ENCODE data around the gene NOC3L.
A peak's percentile ranks its signal among the peaks of the same experiment; 100 is the strongest.
"Not testable (repeated sequence)": the region's sequence is repeated elsewhere in the genome, so short reads cannot be mapped to it uniquely, and the experiment has no call there.

NOC3L gene

DNA sequence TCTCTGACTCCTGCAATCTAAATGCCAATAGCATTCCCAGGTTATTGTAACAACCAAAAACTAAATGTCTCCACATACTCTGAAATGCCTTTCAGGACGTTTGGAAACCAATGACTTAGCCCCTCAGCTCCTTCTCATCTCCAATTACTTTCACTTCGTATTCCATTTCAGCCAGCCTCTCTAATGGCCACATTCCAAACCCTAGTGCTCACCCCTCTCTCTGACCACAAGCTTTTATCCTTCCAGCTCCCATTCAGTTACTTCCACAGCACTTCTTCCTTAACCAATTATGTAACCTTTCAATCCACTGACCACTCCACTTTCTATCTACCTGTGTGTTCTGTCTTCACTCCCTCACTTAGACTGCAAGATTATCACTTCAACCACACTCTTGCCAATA is 4.3 kb downstream of the NOC3L start:
- DNase-seq (ENCODE audit: low read depth), result no peak

DNA sequence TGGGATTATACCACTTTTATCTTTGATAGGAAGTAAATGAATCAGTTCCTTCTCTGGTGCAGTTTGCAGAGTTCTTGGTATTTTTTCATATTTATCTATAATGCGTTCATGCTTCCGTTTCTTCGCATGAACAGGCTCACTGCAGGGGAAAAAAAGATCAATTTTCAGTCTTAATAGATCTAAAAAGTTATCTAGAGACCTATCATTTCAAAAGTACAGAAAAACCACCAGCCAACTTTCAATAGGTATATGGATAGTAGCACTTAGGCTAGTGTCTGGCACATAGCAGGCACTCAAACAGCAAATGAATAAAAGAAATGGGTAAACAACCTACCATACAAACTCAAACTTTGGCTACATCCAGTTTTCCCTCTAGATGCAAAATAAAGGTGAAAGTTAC is 5.5 kb downstream of the NOC3L start:
- DNase-seq (ENCODE audit: low read depth), result no peak

DNA sequence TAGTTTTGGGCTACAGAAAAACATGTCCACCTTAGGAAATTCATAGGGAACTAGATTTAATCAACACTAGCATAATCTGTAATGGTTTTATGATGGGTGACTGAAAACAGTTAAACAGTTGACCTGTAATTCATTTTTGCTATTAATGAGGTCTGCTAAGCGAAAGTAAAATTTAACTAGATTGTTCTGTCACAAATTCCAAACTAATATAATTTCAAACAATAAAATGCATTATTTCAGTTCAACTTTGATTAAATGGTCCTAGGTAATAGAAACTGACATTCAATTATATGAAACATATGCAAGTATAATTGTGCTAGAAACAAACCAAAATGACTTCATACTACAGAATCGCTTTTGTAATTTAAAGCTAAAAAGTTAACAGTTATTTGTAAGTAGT is 6.9 kb downstream of the NOC3L start:
- no peak for DNase-seq (ENCODE audit: low read depth)

DNA sequence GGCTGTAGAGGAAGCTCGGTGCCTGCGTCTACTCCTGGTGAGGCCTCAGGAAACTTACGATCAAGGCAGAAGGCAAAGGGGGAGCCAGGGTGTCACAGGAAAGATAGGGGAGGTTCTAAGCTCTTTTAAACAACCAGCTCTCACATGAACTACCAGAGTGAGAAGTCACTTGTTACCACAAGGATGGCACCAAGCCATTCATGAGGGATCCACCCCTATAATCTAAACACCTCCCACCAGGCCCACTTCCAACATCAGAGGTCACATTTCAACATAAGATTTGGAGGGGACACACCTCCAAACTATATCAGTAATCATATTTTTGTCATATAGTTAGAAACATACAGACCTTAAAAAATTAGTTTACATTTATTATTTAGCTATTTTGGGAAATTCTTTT is 9.4 kb downstream of the NOC3L start:
- DNase-seq (ENCODE audit: low read depth), result no peak

DNA sequence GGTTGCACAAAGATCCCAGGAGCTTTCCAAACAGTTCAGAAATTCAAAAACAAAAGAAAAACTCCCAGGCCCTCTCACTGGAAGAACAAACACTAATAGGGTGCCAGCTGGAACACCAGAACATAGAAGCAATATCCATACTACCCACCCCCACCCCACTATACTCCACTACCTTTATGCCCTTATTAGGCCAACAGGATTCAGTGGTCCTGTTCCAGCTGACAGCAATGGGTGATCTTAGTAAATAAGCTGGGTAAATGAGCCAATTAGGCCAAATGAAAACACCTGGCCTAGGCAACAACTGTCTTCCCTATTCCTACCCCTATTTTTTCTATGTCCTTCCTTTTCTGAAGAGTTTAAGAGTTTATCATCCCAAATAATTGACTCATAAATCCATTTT is 11.7 kb downstream of the NOC3L start:
- no peak for DNase-seq (ENCODE audit: low read depth)

DNA sequence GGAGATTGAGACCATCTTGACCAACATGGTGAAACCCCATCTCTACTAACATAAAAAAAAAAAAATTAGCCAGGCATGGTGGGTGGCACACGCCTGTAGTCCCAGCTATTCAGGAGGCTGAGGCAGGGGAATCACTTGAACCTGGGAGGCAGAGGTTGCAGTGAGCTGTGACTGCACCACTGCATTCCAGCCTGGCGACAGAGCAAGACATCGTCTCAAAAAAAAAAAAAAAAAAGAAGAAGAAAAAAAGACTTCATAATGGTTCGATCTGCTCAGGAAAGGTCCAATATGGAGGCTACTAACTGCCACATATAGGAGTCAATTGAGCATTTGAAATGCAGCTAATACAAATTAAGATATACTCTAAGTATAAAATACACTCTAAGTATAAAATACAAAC is 12.2 kb downstream of the NOC3L start:
- DNase-seq (ENCODE audit: low read depth), result not testable (repeated sequence)

DNA sequence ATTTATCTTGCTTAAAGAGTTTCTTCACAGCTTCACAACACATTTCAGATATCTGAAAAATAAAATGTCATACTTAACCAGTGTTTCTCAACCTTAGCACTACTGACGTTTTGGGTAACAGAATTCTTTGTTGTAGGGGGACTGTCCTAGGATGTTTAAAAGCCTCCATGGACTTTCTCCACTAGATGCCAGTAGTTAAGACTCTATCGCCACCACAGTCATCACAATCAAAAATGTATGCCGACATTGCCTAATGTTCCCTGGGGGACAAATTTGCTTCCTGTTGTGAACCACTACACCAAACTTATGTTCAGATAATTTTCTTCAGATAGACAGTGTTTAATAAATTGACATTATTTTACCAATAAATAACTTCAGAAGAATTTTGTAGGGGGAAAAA is 13.4 kb downstream of the NOC3L start:
- no peak for DNase-seq (ENCODE audit: low read depth)

DNA sequence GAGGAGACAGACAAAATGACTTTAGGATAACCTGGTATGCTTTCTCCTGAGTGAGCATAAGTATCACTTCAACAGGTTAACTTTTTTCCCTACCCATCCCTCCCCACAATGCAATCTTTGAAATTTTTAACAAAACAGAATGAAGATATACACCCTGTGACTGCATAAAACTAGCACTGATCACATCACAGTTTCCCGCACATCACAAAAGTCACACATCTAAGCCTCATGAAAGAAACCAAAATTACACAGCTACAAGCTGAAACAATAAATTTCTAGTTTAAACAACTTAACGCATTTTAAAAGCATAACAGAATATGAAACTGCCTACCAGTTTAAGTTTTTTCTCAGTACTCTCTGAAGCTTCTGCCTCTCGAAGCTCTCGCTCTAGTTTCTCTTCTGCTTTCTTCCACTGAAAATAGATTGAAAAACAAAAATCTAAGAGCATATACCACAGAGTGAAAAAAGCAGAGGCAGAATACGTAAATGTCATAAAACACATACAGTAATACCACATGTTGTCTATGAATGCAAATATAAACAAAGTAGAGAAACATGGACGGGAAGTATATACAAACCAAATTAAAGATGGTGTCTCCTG is 18.1 kb downstream of the NOC3L start:
- DNase-seq (ENCODE audit: low read depth), result no peak

DNA sequence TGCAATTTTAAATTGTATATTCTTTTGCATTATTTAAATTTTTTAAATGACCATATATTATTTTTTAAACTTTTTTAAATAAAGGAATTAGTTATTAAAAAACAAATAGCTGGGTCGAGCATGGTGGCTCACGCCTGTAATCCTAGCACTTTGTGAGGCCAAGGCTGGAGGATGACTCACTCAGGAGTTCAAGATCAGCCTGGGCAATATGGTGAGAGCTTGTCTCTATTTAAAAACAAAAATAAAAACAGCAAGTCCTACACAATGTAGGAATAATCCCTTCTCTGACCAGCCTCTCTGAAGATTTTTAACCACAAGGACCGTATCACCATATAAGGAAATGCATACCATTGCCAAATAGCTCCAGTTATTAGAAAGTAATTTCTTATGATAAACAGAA is 19.6 kb downstream of the NOC3L start:
- no peak for DNase-seq (ENCODE audit: low read depth)

DNA sequence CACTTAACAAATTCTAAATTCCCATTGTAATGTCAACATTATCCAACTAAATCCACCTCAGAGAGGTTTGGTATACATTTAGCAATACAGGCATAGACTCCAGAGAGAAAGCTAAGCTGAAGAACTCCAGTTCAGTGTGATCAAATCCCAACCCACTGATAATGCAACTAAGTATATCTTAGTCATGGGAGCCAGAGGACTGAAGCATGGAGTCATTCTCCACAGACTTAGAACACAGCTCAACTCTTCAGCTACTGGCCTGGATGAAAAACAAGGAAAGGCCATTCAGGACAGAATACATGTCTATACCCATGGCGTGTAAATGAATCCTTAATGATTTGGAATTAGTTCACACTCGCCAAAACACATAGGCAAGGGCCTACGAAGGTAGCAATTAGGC is 27.9 kb downstream of the NOC3L start:
- no peak for DNase-seq (ENCODE audit: low read depth)

DNA sequence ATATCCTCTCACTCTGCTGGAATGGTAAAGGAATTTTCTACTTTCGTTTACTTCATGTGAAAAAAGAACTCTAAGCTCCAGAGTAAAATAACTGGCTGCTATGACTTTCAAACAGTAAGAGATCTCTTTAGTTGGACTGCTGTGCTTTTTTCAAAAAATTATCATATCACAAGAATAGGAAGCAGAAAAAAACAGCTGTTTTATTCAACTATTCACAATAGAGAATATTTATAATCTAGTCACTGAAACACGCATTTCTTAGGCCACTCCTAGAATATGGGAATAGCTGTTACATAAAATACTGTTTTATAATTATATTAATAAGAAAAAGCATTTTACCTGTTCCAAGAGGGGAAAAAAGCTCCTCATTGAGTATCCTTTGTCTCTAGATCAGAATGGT is 29.7 kb downstream of the NOC3L start:
- no peak for DNase-seq (ENCODE audit: low read depth)

DNA sequence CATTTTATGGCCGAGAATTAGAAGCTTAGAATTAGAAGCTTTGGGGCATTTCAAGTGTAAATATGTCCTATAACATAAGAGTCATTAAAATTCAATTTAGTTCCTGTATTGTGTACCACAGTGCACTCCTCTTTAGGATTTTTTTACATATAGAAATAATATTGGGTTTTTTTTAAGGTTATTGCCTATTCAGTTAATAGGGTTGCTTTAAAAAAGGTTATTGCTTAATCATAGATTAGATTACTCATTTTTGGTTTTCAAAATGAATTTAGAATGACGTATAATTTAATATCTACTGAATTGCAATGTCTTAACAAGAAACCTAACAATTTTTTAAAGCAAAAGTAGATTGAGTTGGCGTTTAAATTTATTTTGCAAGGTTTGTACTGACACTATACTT is 34.1 kb downstream of the NOC3L start:
- no peak for DNase-seq (ENCODE audit: low read depth)

DNA sequence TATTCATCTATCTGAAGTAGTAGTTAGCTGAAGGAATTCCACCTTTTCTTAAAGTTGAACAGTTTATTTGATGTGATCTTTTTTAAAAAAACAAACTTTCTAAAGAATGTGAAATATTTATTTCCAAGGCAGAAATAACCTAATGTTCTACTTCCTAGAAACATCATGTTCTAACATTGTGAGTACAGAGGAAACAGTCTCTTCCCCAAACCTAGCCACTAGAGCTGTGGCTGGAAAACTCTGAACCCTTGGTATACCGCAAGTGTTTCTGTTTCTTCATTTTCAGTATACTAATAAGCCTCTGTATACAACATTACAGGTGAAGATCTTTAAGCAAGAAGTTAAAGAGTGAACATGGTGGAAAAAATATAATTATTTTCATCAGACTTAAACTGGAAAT is 35.1 kb downstream of the NOC3L start:
- no peak for DNase-seq (ENCODE audit: low read depth)

DNA sequence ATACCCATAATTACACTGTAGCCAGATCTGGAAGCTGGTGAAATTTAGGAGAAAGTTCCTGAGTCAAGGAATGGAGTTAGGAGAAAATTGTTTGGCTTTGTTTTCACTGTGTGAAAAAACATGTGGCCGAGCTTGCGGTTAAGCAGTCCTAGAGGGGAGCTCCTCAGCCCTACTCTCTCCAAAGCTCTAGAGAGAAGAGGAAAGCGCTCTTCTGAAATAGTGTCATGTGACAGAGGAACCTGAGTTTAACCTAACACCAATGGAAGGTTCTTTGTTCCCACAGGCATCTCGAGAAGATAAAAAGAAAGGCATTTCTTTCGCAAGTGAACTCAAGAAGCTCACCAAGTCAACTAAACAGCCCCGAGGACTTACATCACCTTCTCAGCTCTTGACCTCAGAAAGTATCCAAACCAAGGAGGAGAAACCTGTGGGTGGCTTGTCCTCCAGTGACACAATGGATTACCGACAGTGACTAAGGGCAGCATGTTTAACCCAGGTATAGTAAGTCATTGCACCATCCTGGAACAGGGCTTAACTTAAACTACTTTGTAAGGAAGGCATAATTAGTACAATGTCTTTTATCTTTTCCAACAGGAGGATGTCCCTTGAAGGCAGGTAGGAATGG is 38.0 kb downstream of the NOC3L start:
- no peak for DNase-seq (ENCODE audit: low read depth)

DNA sequence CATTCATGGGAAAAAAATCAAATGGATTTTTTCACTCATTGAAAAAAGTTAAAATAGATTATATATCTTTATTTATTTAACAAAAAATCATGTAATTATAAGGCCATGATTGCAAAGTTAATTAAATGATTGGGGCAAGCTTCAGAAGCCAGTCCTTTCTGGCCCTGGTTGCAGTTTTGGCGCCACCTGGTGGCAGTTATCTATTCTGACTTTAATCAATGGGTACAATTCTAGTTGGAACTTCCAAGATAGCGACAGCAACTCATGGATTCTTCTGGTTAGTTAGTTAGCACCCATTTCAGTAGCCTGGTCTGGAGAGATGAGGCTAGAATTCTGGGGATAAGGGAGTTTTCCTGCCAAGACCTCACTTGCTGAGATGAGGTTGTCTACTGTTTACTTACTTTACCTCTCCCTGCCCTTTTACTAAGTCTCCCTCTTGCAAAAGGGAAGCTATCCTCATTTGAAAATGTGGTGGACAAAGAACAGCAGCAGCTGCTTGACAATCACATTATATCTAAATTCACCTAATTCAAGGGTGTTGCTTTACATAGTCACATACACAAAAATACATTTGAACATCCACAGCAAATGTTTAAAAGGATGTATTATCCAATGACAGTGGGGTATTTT is 42.3 kb downstream of the NOC3L start:
- DNase-seq (ENCODE audit: low read depth), result peak; percentile 37

DNA sequence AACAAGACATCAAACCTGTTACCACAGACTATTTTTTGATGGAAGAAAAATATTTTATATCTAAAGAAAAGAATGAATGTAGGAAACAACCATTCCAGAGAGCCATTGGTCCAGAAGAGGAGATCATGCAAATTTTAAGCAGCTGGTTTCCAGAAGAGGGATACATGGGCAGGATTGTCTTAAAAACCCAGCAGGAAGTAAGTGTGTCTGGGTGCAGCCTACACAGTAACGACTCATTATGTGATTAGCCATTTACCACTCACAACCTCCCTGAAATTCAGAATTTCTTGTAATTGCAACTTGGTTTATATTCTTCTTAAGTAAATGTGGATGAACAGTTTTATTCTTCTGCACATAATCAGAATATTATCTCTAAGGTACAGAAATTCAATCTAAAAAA is 46.2 kb downstream of the NOC3L start:
- no peak for DNase-seq (ENCODE audit: low read depth)

DNA sequence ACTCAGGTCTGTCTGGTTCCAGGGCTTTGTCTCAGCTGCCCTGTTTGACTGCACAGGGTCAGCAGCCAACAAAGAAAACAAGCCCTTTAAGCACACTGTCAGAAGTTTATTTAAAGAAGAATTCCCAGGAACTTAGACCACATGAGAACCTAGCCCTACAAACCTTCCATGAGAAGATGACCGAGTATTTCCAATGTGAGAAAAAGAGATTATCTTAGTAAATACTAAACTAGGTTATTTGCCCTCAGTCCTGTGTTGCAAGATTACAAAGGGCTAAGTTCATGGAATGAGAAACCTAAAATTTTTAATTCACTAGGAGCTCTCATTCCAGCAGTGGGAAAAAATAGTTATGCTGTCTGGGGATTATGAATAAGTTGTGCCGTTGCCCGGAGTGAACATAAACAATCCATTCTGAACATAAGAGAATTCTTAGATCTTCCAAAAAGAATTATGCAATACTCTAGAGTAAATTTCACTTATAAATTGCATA is 46.7 kb downstream of the NOC3L start:
- no peak for DNase-seq (ENCODE audit: low read depth)

DNA sequence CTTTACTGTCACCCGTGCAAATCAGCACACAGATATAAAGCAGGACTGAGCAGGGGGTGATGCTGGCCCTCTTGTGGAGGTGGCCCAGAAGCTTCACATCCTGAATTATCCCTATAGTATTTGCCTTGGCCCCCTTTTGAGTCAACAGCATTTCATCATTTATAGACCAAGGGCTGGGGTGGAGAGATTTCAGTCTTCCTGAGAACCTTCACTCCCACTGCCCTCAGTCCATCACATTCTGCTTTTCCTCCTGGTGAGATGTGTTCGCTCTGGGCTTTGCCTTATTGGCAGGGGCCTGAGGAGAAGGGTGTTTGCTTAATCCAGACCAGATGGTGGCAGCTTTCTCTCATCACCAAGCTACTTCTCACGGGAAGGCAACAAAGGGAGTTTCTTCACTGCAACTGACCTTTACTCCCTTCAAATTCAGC is 47.7 kb downstream of the NOC3L start:
- no peak for DNase-seq (ENCODE audit: low read depth)

DNA sequence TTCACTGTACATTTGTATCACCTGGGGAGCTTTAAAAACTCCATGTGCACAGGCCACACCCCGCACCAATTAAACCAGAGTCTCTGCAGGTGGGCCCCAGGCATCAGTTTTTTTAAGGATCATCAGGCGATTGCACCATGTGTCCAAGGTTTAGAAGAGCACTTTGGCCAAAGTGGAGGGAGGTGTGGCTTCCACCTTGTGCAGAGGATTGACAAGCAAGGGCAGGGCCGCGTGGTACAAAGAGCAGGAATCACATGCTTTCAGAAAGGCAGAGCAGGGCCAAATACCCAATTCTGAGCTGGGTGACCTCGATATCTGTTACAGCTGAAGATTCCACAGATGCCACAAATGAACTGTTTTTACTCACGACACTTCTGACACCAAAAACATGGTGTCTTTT is 52.4 kb downstream of the NOC3L start:
- DNase-seq (ENCODE audit: low read depth), result no peak

DNA sequence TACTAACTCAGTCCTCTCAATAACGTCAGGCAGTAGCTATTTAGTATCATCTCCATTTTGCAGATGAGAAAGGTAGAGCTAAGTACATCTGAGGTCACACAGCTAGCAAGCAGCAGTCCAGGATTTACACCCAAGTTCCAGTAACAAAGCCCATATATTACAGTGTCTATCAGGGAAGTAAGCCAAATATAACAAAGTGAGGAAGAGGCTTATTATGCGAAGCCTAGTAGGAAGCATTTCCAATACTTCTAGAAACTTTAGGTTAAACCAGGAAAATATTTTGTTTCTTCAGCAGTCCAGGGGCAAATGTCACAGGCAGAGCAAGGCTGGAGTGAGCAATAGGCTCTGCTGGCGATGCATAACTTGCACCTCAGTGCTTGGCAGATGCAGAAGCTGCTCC is 53.9 kb downstream of the NOC3L start:
- no peak for DNase-seq (ENCODE audit: low read depth)

DNA sequence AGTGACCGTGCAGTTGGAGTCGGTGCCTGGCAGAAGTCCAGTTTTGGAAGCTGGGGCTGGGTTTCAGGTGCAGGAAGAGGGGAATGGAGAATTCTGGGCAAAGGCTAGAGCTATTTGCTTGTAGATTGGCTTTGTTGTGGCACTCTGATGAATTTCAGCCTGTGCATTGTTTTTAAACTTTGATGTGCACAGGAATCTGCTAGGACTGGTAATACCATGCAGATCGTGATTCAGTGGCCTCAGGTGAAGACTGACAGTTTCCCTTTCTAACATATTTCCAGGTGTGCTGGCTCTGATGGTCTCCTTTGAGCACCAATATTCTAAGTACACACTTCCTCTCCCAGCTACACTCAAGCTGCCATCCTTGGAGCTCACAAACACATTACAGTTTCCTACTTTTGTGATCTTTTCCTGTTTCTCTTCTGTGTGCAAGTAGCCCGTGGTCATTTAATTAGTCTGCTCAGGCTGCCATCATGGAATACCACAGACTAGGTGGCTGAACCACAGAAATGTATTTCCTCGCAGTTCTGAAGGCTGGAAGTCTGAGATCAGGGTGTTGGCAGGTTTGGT is 55.6 kb downstream of the NOC3L start:
- no peak for DNase-seq (ENCODE audit: low read depth)

DNA sequence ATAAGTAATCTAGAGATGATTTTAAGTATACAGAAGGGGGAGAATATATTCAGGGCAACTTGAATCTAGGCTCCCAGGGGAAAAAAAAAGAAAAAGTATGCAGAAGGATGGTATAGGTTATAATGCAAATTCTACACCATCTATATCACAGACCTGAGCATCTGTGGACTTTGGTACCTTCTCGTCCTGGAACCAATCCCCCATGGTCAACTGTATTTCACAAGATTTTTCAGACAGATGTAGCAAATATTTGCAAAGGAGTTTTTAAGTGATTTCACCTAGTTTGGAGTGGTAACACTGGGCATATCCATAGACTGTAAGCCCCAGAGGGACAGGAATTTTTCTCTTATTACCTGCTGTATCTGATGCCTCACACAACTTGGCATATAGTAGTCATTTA is 58.8 kb downstream of the NOC3L start:
- no peak for DNase-seq (ENCODE audit: low read depth)

DNA sequence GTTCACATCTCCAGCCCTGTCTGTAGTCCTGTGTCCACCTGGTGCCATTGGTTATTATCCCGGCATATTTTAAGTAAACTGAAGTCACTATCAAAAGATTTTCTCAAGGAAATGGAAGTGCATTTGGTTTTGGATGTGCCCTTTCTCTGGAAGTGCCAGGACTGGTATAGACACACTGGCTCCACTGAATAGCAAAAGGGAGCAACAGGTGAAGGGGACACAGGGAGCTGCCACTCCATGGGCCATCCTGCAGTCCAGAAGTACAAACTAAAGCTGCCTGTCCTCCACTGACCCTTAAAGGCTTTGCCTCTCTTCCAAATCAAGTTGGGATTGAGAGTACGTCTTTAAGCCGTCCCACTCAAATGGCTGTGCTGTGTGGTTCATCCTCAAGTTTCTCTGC is 62.7 kb downstream of the NOC3L start:
- DNase-seq (ENCODE audit: low read depth), result no peak
